H1 (cell line): ENCODE measurements around the gene DOCK3. TPM values are rescaled to one million over a fixed set of nuclear protein-coding genes. Genes with fewer than 3 reads are reported as not detected.

Experiments
- EZH2 ChIP-seq: fragments of 200-600 bp; sonication (generic); IDR thresholded peaks from 2 replicates; pipeline ENCODE4 v1.7.1; 2012; ENCODE audit warnings: low read depth, mild to moderate bottlenecking, moderate library complexity, low read length, inconsistent platforms; ENCODE audit not compliant: severe bottlenecking
- HDAC6 ChIP-seq: IDR thresholded peaks from one replicate; pipeline ENCODE4 v1.7.1; 2012; ENCODE audit warnings: low read depth, mild to moderate bottlenecking, inconsistent platforms, low read length, moderate library complexity
- SUZ12 ChIP-seq: fragments of 200-600 bp; sonication (generic); IDR thresholded peaks from 2 replicates; pipeline ENCODE4 v1.6.1; 2012; ENCODE audit warnings: mild to moderate bottlenecking, inconsistent platforms, low read length, moderate library complexity, mixed read lengths
- TAF1 ChIP-seq: IDR thresholded peaks from 2 replicates; pipeline ENCODE4 v1.6.1; 2011; ENCODE audit warnings: mild to moderate bottlenecking, low read depth, low read length
- TEAD4 ChIP-seq: IDR thresholded peaks from 2 replicates; pipeline ENCODE4 v1.6.1; 2012; ENCODE audit warnings: low read depth, low read length, inconsistent platforms, mixed read lengths
- polyA plus RNA-seq, 7 experiments: library from polyadenylated mRNA; depleted of rRNA in 3 of 7; stranded (reverse) in 5 of 7; unstranded in 2 of 7; fragments of >200 nt in 5 of 7; fragments of 200-250 nt in 2 of 7; gene quantifications; 1 replicate in 5 of 7; 2 replicates in 1 of 7; 4 replicates in 1 of 7; pipeline versions ENCODE4 v1.2.1 to v1.2.3, GENCODE V29; 2011 to 2013; ENCODE audit warnings: missing spikeins in 2 of 7, mixed read lengths in 2 of 7
- total RNA-seq: library from RNA; stranded (reverse); fragmentation: NEBNext Ultra II Directional; extraction: Animal tissue kit (Norgen Biotek cat#: 25700); gene quantifications from 2 replicates; pipeline ENCODE4 v1.2.1, GENCODE V29; 2021
- TF ChIP-seq, protein P1 (sequence below): fragments of 300-600 bp; sonication (generic); IDR thresholded peaks from 2 replicates; pipeline ENCODE4 v1.7.1; 2012; ENCODE audit warnings: low read length, moderate library complexity, mild to moderate bottlenecking, inconsistent platforms; ENCODE audit not compliant: insufficient replicate concordance
- TF ChIP-seq, protein P2 (sequence below): IDR thresholded peaks from 2 replicates; pipeline ENCODE4 v1.6.1; 2012; ENCODE audit warnings: inconsistent platforms

DOCK3 gene
- total and polyA plus RNA-seq, 2 of the 8 experiments (the other 6 are each of a cell fraction or from before 2014, with no cell fraction given): 2.7 to 5.0 TPM

DNA sequence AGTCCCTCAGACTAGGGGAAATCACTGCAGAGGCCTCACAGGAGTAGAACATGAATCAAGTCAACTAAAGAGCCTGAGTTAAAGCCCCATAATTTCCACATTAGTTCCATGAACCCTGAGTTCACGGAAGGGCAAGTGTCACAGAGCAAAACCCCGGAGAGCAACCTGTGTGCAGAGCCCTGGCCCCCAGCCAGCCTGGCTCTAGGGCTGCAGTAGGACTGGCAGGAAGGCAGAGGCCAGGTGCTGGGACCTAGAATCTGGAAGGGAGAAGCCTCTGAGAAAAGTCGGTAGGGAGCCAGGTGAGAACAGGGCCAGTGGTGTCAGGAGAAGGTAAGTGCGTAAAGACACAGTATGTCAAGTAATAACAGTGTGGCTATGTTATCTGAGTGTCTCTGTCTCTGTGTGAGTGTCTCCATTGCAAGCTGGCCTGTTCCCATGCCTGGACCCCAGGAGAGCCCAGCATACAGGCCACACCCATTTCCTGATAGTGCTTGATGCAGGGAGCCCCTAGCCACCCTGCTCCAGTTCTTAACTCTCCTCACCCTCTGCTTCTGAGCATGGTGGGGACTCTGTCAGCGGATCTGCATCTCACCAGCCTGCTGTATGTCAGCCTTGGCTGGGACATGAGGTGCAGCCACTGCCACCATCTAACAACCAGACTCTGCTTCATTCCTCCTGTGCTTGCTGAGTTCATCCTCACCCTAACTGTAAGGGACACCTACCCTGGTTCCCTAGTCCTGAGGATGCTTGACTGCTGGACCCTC, 699.1 kb downstream of the DOCK3 start (continued):
- TF ChIP-seq, protein P1, sequence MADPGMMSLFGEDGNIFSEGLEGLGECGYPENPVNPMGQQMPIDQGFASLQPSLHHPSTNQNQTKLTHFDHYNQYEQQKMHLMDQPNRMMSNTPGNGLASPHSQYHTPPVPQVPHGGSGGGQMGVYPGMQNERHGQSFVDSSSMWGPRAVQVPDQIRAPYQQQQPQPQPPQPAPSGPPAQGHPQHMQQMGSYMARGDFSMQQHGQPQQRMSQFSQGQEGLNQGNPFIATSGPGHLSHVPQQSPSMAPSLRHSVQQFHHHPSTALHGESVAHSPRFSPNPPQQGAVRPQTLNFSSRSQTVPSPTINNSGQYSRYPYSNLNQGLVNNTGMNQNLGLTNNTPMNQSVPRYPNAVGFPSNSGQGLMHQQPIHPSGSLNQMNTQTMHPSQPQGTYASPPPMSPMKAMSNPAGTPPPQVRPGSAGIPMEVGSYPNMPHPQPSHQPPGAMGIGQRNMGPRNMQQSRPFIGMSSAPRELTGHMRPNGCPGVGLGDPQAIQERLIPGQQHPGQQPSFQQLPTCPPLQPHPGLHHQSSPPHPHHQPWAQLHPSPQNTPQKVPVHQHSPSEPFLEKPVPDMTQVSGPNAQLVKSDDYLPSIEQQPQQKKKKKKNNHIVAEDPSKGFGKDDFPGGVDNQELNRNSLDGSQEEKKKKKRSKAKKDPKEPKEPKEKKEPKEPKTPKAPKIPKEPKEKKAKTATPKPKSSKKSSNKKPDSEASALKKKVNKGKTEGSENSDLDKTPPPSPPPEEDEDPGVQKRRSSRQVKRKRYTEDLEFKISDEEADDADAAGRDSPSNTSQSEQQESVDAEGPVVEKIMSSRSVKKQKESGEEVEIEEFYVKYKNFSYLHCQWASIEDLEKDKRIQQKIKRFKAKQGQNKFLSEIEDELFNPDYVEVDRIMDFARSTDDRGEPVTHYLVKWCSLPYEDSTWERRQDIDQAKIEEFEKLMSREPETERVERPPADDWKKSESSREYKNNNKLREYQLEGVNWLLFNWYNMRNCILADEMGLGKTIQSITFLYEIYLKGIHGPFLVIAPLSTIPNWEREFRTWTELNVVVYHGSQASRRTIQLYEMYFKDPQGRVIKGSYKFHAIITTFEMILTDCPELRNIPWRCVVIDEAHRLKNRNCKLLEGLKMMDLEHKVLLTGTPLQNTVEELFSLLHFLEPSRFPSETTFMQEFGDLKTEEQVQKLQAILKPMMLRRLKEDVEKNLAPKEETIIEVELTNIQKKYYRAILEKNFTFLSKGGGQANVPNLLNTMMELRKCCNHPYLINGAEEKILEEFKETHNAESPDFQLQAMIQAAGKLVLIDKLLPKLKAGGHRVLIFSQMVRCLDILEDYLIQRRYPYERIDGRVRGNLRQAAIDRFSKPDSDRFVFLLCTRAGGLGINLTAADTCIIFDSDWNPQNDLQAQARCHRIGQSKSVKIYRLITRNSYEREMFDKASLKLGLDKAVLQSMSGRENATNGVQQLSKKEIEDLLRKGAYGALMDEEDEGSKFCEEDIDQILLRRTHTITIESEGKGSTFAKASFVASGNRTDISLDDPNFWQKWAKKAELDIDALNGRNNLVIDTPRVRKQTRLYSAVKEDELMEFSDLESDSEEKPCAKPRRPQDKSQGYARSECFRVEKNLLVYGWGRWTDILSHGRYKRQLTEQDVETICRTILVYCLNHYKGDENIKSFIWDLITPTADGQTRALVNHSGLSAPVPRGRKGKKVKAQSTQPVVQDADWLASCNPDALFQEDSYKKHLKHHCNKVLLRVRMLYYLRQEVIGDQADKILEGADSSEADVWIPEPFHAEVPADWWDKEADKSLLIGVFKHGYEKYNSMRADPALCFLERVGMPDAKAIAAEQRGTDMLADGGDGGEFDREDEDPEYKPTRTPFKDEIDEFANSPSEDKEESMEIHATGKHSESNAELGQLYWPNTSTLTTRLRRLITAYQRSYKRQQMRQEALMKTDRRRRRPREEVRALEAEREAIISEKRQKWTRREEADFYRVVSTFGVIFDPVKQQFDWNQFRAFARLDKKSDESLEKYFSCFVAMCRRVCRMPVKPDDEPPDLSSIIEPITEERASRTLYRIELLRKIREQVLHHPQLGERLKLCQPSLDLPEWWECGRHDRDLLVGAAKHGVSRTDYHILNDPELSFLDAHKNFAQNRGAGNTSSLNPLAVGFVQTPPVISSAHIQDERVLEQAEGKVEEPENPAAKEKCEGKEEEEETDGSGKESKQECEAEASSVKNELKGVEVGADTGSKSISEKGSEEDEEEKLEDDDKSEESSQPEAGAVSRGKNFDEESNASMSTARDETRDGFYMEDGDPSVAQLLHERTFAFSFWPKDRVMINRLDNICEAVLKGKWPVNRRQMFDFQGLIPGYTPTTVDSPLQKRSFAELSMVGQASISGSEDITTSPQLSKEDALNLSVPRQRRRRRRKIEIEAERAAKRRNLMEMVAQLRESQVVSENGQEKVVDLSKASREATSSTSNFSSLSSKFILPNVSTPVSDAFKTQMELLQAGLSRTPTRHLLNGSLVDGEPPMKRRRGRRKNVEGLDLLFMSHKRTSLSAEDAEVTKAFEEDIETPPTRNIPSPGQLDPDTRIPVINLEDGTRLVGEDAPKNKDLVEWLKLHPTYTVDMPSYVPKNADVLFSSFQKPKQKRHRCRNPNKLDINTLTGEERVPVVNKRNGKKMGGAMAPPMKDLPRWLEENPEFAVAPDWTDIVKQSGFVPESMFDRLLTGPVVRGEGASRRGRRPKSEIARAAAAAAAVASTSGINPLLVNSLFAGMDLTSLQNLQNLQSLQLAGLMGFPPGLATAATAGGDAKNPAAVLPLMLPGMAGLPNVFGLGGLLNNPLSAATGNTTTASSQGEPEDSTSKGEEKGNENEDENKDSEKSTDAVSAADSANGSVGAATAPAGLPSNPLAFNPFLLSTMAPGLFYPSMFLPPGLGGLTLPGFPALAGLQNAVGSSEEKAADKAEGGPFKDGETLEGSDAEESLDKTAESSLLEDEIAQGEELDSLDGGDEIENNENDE: no peak
- TF ChIP-seq, protein P2, sequence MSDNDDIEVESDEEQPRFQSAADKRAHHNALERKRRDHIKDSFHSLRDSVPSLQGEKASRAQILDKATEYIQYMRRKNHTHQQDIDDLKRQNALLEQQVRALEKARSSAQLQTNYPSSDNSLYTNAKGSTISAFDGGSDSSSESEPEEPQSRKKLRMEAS: no peak
- TF ChIP-seq TAF1 (no peak), EZH2 (no peak), HDAC6 (no peak), SUZ12 (no peak), TEAD4 (no peak)
